ENCODE measurements around the gene SOWAHB. TPM values are rescaled to one million over a fixed set of nuclear protein-coding genes. Genes with fewer than 3 reads are reported as not detected.

Gene SOWAHB
- total and polyA plus RNA-seq, 7 donors = under 0.01 to 12.3 (median 7.8) TPM; not detected in 2

DNA sequence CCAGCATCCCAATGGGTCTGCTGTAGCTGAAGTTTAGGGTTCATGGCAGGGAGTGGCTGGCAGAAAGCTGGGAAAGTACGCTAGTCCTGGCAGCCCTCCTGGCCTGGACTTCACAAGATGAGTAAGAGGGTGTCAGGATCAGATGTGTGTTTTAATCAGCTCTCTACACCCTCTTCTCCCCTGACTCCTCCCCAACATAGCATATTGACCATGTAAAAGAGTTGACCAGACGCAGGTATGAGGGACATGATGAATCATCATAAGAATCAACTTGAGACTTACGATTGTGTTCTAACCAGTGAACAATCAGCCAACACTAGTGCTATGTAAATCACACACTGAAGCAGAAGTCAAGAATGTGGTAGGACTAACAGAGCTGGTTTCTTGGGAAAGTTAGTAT lies 5.3 kb downstream of the SOWAHB start:
- intact Hi-C loops (cut with DNase I) = no loop called here
- Histone ChIP-seq H3K27me3 (peaks cover 18 to 32% (median 25%) of the 10 kb centered on the region in 3 donors), H3K9me3 (no peaks in the 10 kb centered on the region)

DNA sequence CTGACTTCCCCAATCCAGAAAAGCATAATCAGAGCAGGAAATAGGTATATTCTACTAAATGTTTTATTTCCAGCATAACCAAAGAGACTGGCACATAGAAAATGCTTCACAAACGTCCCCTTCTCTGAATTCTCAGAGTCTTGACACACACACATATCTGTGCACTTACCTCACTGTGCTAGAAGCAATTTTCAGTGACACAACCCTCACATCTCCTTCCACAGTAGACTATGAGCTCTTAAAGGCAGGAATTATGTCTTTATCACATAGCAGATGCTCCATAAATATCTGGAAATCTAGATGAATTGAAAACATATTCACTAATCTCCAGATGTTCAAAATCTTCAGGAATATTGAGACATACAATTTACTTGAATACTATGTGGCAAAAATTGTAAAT lies 5.9 kb downstream of the SOWAHB start:
- no peak for TF ChIP-seq POLR2AphosphoS5 (IDR thresholded peaks at IDR 0.05)
- TF ChIP-seq, protein P1, sequence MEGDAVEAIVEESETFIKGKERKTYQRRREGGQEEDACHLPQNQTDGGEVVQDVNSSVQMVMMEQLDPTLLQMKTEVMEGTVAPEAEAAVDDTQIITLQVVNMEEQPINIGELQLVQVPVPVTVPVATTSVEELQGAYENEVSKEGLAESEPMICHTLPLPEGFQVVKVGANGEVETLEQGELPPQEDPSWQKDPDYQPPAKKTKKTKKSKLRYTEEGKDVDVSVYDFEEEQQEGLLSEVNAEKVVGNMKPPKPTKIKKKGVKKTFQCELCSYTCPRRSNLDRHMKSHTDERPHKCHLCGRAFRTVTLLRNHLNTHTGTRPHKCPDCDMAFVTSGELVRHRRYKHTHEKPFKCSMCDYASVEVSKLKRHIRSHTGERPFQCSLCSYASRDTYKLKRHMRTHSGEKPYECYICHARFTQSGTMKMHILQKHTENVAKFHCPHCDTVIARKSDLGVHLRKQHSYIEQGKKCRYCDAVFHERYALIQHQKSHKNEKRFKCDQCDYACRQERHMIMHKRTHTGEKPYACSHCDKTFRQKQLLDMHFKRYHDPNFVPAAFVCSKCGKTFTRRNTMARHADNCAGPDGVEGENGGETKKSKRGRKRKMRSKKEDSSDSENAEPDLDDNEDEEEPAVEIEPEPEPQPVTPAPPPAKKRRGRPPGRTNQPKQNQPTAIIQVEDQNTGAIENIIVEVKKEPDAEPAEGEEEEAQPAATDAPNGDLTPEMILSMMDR (IDR thresholded peaks at IDR 0.05) = no peak
- no peak overlapping the region for H3K27ac ChIP-seq
- peaks cover 13 to 26% (median 19%) of the 10 kb centered on the region in 3 donors for H3K27me3 ChIP-seq
- DNase-seq = no peak
- 33 to 41% methylated on average over 1 of the region's 1 CpG for WGBS, 2 donors
- peaks cover 0 to 7% (median 5%) of the 10 kb centered on the region in 4 donors for H3K4me1 ChIP-seq
- intact Hi-C loops (cut with DNase I) = no loop called here
- H3K36me3 ChIP-seq = no peaks in the 10 kb centered on the region
- H3K4me3 ChIP-seq = no peak overlapping the region
- no peaks in the 10 kb centered on the region for H3K9me3 ChIP-seq

More for the DNA sequence above, 5.3 kb downstream of the SOWAHB start:
- H3K27ac ChIP-seq = no peak overlapping the region
- H3K4me3 ChIP-seq = no peak overlapping the region
- TF ChIP-seq, protein P1 (IDR thresholded peaks at IDR 0.05) = no peak
- TF ChIP-seq POLR2AphosphoS5 (IDR thresholded peaks at IDR 0.05) (no peak), EP300 (IDR thresholded peaks at IDR 0.05) (no peak), POLR2A (IDR thresholded peaks at IDR 0.05) (no peak)
- H3K36me3 ChIP-seq = no peaks in the 10 kb centered on the region
- peaks cover 0 to 13% (median 11%) of the 10 kb centered on the region in 4 donors for H3K4me1 ChIP-seq
- DNase-seq = no peak
- WGBS, 2 donors = 47 to 80% methylated on average over 3 of the region's 3 CpGs

DNA sequence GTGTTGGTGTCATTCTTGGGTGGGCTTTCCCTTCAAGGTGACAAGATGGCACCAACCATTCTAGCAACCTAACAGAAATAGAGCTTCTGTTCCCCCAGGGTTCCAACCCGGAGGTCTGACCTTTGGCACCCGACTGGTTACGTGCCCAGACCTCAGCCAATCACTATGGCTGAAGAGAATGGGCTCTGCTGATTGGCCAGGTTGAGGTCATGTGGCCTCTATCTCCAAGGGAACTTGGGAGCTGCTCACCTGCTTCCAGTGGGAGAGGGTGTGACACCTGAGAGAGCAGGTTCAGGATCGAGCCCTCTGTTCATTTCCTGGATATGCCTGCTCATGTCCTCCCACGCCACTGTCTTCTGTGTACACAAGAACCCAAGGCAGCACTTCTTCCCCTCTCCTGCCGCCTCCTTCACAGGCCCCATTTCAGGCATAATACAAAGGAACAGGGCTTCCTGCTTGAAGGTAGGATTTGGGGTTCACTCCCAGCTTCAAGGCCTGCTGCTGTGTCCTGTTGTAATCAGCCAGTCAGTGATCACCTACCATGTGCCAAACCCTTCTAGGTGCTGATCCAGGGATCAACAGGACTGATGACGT lies 11.0 kb downstream of the SOWAHB start:
- H3K4me1 ChIP-seq = no peaks in the 10 kb centered on the region
- no peak for DNase-seq
- TF ChIP-seq EP300 (IDR thresholded peaks at IDR 0.05) = no peak
- TF ChIP-seq POLR2AphosphoS5 (IDR thresholded peaks at IDR 0.05) = no peak
- TF ChIP-seq POLR2A (IDR thresholded peaks at IDR 0.05) = no peak
- TF ChIP-seq, protein P1 (IDR thresholded peaks at IDR 0.05) = no peak
- H3K27ac ChIP-seq = no peak overlapping the region
- H3K27me3 ChIP-seq = peaks cover 0 to under 1% (median 0%) of the 10 kb centered on the region in 3 donors
- H3K36me3 ChIP-seq = no peaks in the 10 kb centered on the region
- intact Hi-C loops (cut with DNase I) = no loop called here
- H3K9me3 ChIP-seq = no peaks in the 10 kb centered on the region
- no peak overlapping the region for H3K4me3 ChIP-seq
- WGBS, 2 donors = 89 to 94% methylated on average over 7 of the region's 7 CpGs

DNA sequence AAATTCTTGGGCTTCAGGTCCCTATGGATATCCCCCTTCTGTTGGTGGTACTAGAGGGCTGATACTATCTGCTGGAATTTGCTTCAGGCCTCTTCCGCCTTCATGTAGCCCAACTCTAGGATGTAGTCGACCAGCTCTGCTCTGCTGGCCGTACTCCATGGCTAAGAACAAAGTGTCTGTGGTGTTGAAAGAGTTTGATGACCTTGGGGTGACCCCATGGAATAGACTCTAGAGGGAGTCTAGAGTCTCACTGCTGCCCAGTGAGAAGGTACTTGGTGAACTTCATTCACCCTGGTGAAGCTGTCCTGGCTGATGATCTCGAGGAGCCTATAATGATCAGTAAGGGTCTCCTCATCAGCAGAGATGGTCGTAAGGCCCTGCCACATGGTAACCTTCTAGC lies 11.7 kb downstream of the SOWAHB start:
- H3K4me1 ChIP-seq = no peaks in the 10 kb centered on the region
- TF ChIP-seq EP300 (IDR thresholded peaks at IDR 0.05) (no peak), POLR2A (IDR thresholded peaks at IDR 0.05) (no peak), POLR2AphosphoS5 (IDR thresholded peaks at IDR 0.05) (no peak)
- TF ChIP-seq, protein P1 (IDR thresholded peaks at IDR 0.05) = no peak
- H3K9me3 ChIP-seq = no peaks in the 10 kb centered on the region
- intact Hi-C loops (cut with DNase I) = no loop called here
- DNase-seq = no peak
- no peak overlapping the region for H3K4me3 ChIP-seq
- H3K27ac ChIP-seq = no peak overlapping the region
- 94 to 95% methylated on average over 5 of the region's 5 CpGs for WGBS, 2 donors
- no peaks in the 10 kb centered on the region for H3K27me3 ChIP-seq
- no peaks in the 10 kb centered on the region for H3K36me3 ChIP-seq

DNA sequence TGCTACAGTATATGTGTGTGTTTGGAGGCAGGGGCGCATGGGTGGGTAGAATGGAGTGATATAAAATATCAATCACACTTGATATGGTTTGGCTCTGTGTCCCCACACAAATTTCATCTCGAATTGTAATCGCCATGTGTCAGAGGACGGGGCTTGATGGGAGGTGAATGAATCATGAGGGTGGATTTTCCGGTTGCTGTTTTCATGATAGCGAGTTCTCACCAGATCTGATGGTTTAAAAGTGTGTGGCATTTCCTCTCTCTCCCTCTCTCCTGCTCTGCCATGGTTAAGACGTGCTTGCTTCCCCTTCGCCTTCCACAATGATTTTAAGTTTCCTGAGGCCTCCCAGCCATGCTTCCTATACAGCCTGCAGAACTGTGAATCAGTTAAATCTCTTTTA lies 14.8 kb downstream of the SOWAHB start:
- Histone ChIP-seq H3K27me3 (no peaks in the 10 kb centered on the region), H3K4me1 (no peaks in the 10 kb centered on the region), H3K27ac (no peak overlapping the region), H3K36me3 (no peaks in the 10 kb centered on the region), H3K9me3 (no peaks in the 10 kb centered on the region), H3K4me3 (no peak overlapping the region)
- WGBS, 2 donors = 71 to 80% methylated on average over 8 of the region's 8 CpGs
- TF ChIP-seq, protein P1 (IDR thresholded peaks at IDR 0.05) = no peak
- TF ChIP-seq POLR2AphosphoS5 (IDR thresholded peaks at IDR 0.05) = no peak
- no peak for TF ChIP-seq POLR2A (IDR thresholded peaks at IDR 0.05)
- TF ChIP-seq EP300 (IDR thresholded peaks at IDR 0.05) = no peak
- intact Hi-C loops (cut with DNase I) = no loop called here
- no peak for DNase-seq
